GM20431 (cell line): Measurements from ENCODE around the gene PNMA6E.
"Not testable (repeated sequence)": the region's sequence is repeated elsewhere in the genome, so short reads cannot be mapped to it uniquely, and the experiment has no call there.

Experiments
- in situ Hi-C: fragments of 300-500 bp; cut with MseI, MboI; formaldehyde crosslinking; loops from one replicate; pipeline ENCODE4 v1.15.0; 2020; ENCODE audit warnings: low sequenced_read_pairs; ENCODE audit not compliant: unreplicated experiment

The PNMA6E gene

DNA sequence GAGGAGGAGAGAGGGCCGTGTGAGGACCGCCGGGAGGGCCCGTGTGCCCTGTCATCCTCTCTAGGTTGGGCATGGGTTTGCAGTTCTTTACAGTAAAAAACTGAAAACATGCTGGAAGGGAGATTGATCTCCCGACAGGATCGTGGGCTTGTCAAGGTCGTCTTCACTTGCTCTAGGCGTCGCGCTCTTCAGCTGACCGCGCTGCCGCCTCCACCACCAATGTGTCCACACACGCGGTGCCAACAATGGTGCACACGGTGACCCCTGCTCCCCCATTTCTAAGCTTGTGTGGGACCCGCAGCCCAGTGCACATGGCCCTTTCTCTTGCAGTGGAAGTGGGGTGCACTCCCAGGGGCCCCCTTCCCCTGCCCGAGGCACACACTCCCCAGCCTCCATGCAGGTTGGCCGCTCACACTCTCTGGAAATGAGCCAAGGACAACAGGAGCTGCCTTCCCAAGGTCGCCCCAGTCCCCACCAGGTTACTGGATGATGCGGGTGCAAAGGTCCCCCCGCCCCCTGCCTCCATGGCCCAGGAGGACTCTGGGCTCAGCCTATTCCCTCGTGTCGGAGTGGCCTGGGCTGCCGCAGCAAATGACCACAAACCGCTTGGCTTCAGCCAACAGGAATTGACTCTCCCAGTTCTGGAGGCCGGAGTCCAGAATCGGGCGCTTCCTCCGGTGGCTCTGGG, 8.4 kb upstream of the PNMA6E start:
- in situ Hi-C loops, result no loop called here

DNA sequence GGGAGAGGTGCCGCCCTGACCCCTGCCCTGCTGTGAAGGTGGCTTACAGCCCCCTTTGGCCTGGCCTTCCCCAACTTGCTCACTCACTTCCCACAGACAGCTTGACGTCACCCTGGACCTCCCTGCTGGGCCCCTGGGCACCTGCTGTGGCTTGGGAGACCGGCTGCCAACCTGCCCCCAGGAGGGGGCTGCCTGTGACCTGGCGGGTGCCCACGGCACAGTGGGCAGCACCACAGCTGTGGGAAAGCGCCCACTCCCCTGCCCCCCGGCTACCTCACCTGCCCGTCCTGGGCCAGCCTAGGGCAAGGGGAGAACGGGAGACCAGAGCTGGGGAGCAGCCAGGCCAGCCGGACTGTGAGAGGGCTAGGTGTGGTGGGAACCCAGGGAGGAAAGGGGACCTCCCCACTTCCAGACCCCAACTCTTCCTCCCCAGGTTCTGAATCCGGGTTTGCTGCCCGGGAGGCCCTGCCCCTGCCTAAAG, 7.8 kb upstream of the PNMA6E start:
- in situ Hi-C loops, result no loop called here

DNA sequence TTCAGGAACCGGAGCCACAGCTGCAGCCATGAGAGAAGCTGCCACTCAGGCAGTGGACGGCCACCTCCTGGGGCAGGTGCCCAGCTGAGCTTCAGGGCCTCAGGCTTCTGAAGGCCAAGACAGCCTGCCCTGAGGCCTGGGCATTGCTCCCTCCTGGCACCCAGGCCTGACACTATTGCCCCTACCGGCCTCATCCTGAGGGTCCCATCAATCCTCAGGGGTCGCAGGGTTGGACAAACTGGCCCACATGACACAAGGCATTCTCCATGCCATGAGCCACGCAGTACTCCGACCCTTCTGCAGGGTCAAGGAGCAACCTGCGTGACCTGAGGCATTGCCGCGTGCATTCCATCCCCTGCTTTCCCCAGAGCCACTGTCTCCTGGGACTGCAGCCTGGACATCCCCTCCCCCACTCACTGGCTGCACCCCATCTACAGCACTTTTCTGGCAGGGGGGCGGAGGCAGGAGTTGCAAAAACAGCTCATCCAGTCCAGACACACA, 7.1 kb upstream of the PNMA6E start:
- in situ Hi-C loops, result no loop called here

DNA sequence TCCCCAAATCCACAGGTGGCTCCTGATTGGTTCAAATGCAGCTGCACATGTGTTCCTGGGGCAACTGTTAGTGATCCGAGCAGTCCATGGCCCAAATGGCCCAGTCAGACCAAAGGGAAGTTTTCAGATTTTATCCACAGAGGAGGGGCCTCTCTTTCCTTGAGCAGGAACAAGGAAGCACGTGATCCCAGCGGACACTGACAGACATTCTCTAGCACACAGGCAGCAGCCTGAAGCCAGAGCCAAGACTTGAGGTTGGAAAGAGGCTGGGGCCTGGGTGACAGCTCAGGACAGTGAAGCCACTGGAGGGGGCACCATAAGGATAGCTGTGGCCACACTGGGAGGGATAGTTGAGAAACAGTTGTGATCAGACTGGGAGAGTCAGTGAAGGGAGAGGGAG, 6.6 kb upstream of the PNMA6E start:
- in situ Hi-C loops, result no loop called here

DNA sequence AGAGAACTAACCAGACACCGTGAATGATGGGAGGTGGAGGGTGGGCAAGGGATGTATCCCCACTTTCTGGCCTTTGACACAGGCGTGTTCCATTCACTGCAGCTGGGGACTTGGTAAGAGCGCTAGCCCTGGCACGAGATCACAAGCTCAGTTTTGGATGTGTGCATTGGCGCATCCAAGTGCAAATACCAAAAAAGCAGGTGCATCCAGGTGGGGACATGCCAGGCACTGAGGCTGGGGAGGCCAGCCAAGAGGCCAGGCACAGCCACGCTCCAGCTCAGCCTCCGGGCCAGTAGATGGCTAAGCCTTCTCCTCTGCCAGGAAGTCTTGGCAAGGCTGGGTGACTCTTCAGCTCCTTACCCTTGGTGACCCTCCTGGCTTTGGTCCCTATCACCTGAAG, 5.8 kb upstream of the PNMA6E start:
- in situ Hi-C loops, result no loop called here

DNA sequence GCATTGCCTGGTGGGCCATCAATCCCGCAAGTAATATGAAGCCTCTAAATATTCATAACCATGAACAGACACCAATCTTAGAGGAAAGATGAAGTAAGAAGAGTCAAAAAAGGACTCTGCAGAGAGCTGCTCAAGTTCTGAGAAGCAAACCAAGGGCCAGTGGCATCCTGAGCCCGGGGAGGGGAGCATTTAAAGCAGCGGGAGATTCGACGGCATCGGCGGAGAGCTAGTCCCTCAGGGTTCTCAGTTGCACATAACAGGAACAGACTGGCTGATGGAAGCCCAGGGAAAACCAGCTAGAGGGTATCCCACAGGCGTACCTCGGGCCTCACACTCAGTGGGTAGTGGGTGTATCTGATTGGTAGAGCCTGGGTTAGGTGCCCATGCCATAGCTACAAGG, 4.9 kb upstream of the PNMA6E start:
- in situ Hi-C loops, result no loop called here

DNA sequence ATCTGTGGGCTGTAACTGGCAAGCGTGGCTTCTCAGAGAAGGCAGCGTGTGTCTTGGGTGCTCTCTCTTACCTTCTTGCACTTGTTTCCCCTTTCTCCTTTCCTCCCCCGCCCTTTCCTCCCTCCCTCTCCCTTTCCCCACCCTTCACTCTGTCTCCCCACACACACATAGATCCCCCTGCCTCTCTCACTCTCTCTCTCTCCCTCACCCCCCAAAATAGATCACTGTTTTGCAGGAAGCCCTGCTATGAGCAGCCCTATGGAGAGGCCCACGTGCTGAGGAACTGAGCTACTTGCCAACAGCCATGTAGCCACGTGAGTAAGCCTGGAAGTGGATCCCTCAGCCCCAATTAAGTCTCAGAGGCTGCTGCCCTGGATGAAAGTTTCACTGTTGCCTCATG, 4.3 kb upstream of the PNMA6E start:
- in situ Hi-C loops, result no loop called here

DNA sequence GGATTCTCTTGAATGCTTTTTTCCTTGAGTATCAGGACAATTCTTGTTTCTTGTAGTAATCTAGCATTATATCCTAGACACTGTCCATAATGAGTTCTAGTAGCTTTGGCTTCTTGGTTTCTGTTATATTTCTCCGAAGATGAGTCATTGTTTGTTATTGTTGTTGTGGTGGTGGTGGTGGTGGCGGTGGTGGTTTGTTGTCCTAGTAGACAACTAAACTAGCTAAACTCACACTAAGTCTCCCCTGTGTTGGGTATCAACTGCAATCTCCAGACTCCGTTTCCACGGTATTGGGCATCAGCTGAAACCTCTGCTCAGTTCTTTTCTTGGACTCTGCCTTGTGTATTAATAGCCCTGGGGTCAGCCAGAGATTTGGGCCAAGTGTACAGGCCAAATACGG, 3.2 kb upstream of the PNMA6E start:
- in situ Hi-C loops, result not testable (repeated sequence)

DNA sequence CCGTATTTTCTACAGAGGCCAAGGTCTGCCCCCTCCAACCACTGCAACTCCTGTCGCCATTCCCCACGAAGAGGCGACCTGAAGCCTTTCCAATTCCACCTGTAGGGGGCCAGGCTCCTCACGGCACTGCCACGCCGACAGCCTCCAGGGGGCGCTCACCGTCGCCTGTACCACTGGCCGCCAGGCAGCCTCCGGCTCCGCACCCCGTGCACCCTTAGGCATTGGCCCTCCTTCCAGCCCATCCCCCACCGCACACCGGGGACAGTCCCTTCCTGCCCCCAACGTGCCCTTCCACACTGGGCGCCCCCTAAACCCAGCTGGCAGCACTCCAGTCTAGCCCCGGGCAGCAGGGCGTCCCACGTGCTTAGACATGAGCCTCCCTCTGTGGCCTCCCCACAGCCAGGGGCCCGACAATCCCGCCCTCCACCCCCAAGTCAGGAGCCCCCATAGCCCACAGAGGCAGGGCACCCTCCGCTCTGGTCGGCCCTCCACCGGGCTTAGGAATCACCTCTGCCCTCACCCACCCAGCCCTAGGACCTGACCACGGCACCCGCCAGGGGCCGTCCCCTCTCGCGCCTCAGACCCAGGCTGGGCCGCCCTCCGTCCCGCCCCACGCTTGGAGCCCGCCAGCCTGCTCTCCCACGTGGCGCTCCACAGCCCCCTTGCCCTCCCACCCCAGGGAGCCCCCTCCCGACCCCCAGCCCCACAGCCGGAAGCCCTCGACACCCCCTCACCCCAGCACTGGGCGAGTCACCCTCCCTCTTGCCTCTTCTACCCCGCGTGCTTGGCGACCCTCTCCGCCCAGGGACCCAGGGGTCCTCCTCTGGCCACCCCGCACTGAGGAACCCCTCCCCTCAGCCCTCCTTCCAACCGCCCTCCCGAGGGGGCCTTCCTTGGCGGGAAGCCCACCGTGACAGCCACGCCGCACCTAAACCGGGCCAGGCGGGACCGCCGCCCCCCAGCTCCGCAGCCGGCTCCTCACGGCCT, 711 bp downstream of the PNMA6E start:
- in situ Hi-C loops, result no loop called here

DNA sequence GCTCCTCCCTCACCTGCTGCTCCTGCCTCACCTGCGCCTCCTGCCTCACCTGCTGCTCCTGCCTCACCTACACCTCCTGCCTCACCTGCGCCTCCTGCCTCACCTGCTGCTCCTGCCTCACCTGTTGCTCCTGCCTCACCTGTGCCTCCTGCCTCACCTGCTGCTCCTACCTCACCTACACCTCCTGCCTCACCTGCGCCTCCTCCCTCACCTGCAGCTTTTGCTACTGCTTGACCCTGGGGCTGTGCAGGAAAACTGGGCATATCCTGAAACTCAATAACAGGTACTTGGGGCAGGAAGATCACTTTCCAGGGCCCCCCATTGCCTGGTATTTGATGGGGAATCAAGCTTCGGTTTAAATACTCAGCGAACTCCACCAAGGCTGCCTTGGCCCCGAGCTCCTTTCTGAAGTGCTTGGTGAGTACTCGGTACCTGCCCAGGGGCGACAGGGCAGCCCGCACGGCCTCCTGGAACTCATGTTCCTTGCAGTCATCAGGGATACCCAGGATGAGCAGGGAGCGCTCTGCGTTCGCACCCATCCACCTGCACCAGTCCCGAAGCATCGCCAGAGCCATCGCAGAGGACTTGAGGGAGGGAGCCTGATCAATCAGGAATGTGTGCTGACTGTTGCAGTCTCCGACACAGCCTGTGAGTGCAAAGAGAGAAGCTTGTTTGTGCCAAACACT, 2.7 kb downstream of the PNMA6E start:
- in situ Hi-C loops, result no loop called here

DNA sequence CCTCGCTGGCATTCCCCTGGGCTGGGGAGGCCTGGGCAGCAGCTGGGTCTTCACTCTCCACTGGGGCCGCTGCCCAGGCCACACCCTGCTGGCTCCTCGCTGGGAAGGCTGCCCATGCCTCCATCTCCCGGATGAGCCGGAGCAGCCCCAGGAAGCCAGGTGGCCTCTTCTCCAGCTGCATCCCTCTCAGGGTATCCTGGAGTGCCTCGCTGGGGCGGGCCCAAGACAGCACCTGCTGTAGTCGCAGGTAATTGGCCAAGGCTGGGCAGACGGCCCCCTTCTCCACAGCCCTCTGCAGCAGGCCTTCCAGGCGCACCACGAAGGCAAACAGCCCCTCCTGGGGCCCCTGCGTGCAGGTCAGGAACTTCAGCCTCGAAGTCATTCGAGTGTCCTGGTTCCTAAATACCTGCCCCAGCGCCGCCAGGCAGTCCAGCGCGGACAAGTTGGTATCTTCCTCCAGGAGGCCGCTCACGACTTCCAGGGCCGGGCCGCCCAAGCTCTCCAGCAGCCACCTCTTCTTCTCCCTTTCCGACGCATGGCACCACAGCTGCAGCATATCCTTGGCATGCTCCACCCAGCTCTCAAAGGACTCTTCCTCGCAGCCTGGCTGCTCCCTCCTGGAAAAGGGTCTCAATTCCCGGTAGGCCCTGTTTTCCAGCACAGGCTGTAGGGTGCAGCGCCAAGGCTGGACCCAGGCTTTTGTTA, 3.7 kb downstream of the PNMA6E start:
- in situ Hi-C loops, result no loop called here

DNA sequence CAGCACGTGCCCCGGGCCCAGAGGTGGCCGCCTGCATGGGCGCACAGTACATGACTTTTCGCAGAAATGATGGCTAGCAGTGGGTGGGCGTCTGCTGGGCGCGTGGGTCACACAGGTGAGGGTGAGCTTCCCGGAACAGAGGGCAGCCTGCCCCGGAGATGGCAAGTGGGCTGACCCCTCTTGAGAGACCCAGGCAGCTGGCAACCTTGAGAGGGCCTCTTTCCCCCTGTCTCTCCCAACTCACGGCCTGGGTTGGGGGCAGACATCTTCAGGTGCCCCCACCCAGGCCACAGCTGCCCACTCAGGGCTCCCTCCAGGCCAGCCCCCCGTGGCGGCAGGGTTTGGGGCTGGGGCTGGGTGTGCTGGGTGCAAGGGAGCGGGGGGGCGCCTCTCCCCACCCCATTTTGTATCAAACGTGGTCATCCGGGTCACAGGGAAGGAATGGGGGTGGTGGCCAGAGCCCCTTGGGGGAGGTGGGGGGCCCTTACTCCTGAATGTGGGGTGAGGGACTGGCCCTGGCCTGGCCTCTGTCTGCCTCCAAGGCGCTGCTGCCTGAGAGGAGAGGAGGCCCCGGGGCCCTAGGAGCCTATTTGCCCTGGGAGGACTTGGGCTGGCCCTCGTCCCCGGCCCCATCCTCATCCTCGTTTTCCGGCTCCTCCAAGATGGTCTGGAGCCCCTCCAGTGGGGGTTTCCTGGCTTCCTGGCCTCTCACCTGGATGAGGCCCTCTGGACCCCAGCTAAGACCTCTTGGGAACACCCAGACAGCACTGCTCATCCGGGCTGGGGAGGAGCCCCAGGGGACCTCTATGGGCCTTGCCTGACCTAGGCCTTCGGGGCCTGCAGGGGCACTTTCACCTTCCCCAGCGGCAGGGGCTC, 4.6 kb downstream of the PNMA6E start:
- in situ Hi-C loops, result no loop called here

DNA sequence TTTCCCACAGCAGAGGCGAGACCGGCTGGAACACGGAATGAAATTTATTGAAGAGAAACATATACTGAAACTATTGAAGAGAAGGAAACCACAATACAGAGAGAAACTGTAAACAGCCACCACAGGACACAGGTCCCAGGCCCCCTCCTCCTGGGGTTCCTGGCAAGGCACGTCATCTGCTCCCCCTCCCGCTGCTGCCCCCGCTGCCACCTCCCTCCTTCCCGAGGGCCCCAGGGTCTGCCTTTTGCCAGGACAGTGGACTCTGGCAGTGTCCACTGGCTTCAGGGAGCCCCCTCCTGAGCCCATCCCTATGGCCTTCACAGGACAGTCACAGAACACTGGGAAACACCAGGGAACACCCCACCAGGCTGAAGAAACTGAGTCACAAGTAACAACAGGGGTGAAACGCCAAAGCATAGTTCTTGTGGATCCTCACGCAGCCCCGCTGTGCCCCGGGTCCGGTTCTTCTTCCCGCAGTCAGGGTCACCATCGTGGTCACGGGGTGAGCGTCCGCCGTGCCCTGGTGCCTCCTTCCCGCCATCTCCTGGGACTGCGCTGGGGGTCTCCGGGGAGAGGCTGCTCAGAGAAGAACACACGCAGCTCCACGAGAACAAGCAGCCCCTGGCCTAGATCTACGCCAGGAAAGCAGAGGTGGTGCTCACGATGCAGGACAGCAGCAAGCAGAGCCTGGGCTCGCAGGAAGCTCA, 5.4 kb downstream of the PNMA6E start:
- in situ Hi-C loops, result no loop called here

DNA sequence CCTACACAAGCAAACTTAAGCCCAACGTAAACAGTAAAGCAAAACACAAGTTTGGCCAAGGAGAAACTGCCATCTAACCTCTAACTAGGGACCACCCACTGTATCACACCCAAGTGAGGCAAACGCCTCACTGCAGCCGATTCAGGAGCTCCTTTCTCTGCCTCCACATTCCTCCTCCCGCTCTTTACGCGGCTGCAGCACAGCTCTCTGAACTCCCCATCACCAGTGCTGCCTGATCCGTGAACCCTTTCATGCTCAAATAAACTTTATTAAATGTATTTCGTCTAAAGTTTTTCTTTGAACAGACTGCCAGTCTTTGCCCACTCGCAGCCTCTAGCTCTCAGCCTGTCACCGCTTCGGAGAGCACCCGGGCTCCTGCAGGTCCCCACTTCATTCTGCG, 6.5 kb downstream of the PNMA6E start:
- in situ Hi-C loops, result no loop called here

DNA sequence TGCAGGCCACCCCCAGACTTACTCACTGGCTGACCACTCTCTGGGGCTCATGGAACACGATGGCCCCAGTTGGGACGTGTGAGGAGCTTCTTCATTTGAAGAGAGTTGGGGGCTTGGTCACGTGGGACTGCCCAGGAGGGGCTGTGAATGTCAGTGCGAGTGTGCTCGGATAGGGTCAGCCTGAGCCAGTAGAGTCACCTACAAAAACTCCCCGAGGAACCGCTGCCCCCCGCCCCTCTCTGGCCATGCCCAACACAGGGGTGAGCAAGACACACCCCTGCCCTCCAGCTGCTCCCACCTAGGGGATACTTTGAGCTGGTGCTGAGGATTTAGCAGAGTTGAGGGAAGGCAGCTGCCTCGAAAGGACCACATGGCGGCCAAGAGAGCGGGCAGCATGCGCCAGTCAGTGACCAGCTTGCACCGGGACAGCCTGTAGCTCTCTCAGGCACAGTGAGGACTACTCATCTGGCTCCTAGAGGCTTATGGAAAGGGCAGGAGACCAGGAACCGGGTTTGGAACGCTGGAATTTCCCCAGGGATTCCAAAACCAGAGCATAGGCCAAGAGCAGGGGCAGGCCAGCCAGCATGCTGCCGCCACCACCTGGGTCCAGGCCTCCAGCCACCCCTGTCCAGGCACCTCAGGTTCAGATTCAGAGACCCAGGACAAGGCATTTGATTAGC, 8.4 kb downstream of the PNMA6E start:
- in situ Hi-C loops, result no loop called here

DNA sequence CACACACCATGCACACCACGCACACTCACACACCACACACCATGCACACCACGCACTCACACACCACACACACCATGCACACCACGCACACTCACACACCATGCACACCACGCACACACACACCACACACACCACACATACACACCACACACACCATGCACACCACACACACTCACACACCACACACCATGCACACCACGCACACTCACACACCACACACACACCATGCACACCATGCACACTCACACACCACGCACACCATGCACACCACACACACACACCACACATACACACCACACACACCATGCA, 11.7 kb downstream of the PNMA6E start:
- in situ Hi-C loops, result not testable (repeated sequence)

DNA sequence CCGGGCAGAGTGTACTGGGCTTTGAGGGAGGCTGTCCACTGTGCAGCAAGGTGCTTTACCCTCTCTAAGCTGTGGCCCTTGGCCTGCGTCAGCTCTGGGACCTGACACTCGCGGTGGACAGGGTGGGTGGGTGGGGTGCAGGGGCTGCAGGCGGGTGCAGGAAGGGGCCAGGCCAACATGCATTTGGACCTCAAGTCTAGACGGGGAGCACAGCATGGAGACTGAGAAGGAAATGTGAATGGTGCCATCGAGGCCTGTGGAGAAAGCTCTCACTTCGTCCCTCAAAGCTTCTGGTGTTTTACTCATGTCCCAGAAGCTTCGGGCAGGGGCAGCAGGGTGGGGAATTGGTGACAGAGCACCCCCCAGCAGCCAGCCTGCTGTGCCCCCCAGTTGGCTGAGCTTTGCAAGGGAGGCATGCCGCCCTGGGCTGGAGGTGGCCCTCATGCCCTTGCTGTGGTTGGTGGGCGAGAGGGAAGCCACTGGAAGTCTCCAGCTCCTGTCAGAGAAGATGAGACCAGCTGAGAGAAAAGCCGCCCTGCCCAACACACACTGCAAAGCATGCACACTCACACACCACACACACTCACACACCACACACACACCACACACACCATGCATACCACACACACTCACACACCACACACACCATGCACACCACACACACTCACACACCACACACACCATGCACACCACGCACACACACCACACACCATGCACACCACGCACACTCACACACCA, 12.3 kb downstream of the PNMA6E start:
- in situ Hi-C loops, result no loop called here
